CD1c-positive myeloid dendritic cell (primary cell): ENCODE measurements around the gene RAD51B.
"Not testable (repeated sequence)": the region's sequence is repeated elsewhere in the genome, so short reads cannot be mapped to it uniquely, and the experiment has no call there.

Experiments used
- DNase-seq: peaks from one replicate; pipeline ENCODE4 v3.0.0-alpha.2; 2016; ENCODE audit errors: extremely low spot score

RAD51B gene

GRCh38 chr14:68274725-68275124, 455.1 kb downstream of the RAD51B start:
- no peak for DNase-seq

GRCh38 chr14:68278576-68279436, 459.2 kb downstream of the RAD51B start:
- no peak for DNase-seq

- no peak for DNase-seq
Observed at GRCh38 chr14:68279437-68279720, 459.8 kb downstream of the RAD51B start.

GRCh38 chr14:68279777-68280233, 460.2 kb downstream of the RAD51B start:
- DNase-seq: no peak

- no peak for DNase-seq
Observed at GRCh38 chr14:68281497-68281896, 461.9 kb downstream of the RAD51B start.

GRCh38 chr14:68282479-68283377, 463.1 kb downstream of the RAD51B start:
- DNase-seq: no peak

- no peak for DNase-seq
Observed at GRCh38 chr14:68283378-68284123, 464.0 kb downstream of the RAD51B start.

- DNase-seq: no peak
Observed at GRCh38 chr14:68284333-68284732, 464.8 kb downstream of the RAD51B start.

GRCh38 chr14:68284834-68285233, 465.3 kb downstream of the RAD51B start:
- no peak for DNase-seq

- peak; percentile 88 for DNase-seq
Observed at GRCh38 chr14:68285421-68286179, 466.0 kb downstream of the RAD51B start.

- DNase-seq: no peak
Observed at GRCh38 chr14:68286667-68287066, 467.1 kb downstream of the RAD51B start.

GRCh38 chr14:68289452-68289851, 469.9 kb downstream of the RAD51B start:
- not testable (repeated sequence) for DNase-seq

GRCh38 chr14:68291820-68292219, 472.2 kb downstream of the RAD51B start:
- no peak for DNase-seq

- DNase-seq: no peak
Observed at GRCh38 chr14:68292441-68293215, 473.0 kb downstream of the RAD51B start.

GRCh38 chr14:68293404-68293803, 473.8 kb downstream of the RAD51B start:
- no peak for DNase-seq

GRCh38 chr14:68295316-68295816, 475.8 kb downstream of the RAD51B start:
- DNase-seq: no peak

- DNase-seq: no peak
Observed at GRCh38 chr14:68297039-68297438, 477.5 kb downstream of the RAD51B start.

GRCh38 chr14:68297876-68298468, 478.4 kb downstream of the RAD51B start:
- DNase-seq: no peak

- DNase-seq: no peak
Observed at GRCh38 chr14:68300608-68301007, 481.0 kb downstream of the RAD51B start.

- no peak for DNase-seq
Observed at GRCh38 chr14:68301219-68301618, 481.6 kb downstream of the RAD51B start.
